GM18526 (cell line): Measurements from ENCODE around the gene ZP1.

ENCODE experiments used
- POLR2A ChIP-seq: IDR thresholded peaks from 3 replicates; pipeline ENCODE4 v1.6.1; 2011; ENCODE audit not compliant: insufficient read length; ENCODE audit errors: extremely low read depth

ZP1 gene

DNA sequence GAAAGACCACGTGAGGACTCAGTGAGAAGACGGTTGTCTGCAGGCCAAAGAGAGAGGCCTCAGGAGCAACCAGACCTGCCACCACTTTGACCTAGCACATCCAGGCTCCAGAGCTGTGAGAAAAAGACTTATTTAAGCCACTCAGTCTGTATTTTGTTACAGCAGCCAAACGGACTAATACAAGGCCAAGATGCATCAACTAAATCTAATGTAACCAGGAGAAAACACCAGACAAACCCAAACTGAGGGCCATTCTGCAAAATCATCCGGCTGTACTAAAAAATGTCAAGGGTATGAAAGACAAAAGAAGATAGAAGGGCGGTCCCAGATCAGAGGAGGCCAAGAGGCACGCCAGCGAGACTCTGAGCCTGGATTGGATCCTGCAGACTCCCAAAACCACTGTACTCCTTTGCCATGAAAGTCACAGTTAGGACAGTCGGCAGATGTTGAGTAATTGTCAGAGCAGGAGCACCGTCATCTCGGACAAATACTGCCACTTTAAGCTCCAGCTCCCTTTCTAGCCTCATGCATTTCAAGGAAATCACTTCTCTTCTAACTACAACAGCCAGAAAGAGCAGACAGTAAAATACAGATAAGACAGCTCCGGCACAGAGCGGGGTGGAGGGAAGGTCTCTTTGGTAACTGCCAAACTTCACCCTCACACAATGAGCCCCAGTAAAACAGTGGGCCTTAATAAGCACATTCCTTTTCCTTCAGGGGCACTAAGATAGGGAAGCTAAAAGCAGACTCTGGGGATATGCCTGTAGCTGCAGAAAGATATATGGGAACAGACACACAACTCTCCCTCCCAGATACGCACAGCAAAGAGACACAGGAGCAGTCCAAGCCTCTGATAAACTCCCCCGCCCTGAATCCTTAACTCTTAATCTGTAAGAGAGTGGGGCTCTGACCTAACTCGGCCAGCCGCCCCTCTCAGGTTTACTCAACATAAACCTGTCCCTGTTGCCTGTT, 3.5 kb upstream of the ZP1 start:
- TF ChIP-seq POLR2A: no peak

DNA sequence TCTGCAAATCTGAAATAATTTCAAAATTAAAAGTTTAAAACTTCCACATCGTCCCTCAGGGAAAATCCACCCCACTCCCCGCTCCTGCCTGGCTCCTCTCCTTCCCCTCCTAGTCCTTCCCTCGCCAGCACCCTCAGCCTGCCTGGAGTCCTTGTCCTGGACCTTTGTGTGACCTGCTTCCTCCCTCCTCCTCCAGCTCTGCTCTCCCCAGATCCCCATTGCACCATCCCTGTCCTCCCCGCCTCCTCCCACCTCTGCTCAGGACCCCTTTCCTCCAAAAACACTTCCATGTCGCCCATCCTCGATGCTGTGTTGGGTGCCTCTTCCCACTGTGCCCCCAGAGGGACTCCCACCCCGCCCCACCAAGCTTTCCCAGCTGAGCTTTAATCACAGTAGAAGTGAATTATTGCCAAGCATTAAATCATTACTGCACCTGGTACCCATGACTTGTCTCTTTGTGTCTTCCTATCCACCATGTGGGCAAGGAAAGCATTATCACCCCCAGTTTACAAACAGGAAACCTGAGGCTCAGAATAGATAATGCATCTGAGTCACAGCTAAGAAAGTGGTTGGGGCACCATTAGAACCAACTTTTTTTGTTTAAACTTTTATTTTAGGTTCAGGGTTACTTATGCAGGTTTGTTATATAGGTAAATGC, 2.4 kb upstream of the ZP1 start:
- no peak for TF ChIP-seq POLR2A

DNA sequence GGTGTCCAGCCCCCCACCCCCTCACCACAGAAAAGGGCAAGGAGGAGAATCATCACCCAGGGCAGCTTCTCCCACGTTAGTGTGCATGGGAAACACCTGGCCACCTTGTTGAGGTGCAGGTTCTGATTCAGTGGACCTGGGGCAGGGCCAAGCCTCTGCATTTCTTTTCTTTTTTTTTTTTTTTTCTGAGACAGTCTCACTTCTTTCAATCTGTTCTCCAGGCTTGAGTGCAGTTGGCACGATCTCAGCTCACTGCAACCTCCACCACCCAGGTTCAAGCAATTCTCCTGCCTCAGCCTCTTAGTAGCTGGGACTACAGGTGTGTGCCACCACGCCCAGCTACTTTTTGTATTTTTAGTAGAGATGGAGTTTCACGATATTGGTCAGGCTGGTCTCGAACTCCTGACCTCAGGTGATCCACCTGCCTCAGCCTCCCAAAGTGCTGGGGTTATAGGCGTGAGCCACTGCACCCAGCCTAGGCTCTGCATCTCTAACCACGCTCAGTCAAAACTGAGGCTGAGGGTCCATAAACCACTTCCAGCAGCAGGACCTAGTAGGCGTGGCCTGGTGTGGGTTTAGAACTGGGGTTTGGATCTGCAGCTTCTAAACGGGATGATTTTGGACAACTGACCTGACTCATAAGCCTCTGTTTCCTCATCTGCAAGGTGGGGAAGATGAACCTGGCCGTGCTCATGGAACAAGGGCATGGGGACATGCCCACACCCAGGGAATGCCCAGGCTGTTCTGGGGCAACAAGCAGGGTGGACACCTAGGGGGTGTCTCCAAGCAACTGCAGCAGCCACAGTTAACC, 734 bp downstream of the ZP1 start:
- no peak for TF ChIP-seq POLR2A

DNA sequence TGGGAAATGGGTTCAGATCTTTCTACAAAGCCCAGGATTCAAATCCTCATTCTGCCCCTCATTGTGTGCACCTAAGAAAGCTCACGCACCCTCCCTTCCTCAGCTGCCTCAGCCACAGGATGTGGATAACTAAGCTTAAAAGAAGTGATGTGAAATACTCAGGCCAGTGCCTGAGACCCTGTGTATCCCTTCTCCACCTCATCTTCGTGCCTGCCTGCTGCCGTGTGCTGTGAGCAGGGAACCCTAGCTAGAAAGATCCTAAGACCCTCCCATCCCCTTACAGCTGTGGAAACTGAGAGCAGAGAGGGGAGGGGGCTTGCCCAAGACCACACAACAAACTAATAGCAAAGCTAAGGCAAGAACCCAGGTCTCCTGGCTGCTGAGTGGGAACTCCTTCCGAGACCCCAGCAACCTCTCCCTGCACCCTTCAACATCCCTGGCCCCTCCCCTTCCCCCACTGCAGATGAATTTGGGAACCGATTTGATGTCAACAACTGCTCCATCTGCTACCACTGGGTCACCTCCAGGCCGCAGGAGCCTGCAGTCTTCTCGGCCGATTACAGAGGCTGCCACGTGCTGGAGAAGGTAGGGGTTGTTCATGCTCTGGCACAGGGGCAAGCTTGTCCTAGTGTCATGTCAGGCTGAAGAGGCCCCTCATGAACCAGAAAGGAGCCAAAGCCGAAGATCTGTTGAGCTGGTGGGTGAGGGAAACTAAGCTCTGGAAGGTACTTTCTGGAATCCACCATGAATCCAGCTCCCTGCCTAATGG, 1.5 kb downstream of the ZP1 start:
- no peak for TF ChIP-seq POLR2A

DNA sequence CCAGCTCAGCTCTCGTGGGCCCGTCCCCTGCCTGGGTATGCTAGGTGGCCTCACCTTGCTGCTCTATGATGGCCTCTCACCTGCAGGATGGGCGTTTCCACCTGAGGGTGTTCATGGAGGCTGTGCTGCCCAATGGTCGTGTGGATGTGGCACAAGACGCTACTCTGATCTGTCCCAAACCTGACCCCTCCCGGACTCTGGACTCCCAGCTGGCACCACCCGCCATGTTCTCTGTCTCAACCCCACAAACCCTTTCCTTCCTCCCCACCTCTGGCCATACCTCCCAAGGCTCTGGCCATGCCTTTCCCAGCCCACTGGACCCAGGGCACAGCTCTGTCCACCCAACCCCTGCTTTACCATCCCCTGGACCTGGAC, 2.1 kb downstream of the ZP1 start:
- TF ChIP-seq POLR2A: no peak

DNA sequence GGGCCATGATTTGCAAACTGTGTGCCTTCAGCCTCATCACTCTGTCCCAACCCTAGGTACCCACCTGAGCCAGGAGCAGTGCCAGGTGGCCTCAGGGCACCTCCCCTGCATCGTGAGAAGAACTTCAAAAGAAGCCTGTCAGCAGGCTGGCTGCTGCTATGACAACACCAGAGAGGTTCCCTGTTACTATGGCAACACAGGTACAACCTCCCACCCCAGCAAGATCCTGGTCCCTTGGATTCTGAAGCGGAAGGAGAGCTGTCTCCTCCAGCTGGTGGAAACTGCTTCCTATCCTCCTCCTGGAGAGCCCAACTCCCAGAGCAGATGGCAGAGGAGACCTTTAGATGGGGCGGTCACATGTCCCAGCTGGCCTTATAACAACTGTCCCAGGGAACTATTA, 2.9 kb downstream of the ZP1 start:
- no peak for TF ChIP-seq POLR2A

DNA sequence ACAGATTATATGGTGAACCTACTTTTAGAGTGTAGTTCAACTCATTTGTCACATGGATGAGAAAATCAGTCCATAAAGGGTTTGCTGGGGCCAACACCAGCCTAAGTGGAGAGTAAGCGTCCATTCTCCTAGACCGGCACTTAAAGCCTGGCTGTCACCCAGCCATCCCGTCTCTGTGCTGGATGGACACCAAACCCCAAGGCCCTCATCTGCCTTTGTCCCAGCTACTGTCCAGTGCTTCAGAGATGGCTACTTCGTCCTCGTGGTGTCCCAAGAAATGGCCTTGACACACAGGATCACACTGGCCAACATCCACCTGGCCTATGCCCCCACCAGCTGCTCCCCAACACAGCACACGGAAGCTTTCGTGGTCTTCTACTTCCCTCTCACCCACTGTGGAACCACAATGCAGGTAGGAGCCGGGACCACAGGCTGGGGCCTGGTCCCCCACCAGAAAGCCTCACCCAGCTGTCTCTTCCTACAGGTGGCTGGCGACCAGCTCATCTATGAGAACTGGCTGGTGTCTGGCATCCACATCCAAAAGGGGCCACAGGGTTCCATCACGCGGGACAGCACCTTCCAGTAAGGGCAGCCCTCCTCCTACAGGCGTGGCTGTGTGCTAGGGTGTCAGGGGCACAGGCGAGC, 3.5 kb downstream of the ZP1 start:
- no peak for TF ChIP-seq POLR2A

DNA sequence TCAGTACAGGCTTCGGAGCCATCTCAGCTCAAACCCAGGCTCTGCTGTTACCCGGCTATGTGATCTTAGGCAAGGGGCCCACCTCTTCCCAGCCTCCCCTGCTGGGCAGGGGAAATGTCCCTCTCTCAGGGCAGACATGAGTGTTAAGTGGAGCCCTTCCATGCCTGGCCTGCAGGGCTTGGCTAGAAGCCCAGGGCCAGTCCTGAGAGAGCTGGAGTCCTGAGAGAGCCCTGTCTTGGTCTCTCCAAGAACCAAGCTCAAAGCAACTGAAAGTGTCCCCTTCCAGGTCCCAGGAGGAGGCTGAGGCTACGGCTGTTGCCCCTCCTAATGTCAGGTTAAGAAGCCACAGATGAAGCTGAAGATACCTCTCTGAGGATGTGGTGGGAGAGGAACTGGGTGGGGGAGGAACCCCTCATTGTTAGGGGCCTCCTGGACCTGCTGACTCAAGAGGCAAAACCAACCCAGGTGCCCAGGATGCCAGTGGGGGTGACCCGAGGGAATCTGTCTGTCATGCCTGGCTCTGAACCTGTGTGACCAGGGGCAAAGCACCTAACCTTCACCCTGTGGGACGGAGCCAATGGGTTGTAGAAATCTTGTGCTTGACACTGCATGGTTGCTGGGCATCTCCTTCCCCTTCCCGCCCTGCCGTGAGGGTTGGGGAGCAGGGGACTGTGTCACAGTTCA, 4.2 kb downstream of the ZP1 start:
- TF ChIP-seq POLR2A: no peak

DNA sequence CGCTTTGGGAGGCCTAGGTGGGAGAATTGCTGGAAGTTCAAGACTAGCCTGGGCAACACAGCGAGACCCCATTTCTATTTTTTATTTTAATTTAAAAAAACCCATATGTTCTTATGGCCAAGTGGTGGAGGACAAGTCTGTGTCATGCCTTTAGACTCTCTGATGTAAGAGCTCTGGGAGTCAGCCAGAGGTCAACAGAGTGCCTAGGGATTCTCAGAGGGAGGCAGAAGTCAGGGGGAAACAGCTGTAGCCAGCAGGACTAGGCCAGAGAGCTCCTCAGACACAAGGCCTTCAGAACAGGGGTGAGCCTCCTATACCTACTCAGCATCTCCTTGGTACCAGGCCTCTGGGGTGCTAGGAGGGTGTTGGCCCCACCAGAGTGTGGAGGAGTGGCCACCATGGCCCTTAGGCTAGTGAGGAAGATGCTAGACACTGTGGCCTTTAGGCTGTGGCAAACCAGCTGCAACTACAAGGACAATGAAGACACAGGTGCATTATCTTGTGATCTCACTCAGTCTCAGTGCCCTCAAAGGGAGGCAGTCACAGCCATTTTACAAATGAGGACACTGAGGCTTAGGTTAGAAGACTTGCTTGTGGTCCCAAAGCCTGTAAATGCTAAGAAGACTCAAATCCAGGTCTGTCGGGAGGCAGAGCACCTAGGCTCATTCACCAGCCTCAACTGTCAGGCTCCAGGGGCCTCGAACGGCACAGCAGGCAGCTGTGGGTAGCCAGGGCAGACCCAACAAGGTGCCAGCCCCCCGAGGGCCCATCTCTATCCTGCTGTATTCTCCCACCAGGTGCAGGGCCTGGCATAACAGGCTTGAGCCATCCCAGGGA, 5.0 kb downstream of the ZP1 start:
- no peak for TF ChIP-seq POLR2A

DNA sequence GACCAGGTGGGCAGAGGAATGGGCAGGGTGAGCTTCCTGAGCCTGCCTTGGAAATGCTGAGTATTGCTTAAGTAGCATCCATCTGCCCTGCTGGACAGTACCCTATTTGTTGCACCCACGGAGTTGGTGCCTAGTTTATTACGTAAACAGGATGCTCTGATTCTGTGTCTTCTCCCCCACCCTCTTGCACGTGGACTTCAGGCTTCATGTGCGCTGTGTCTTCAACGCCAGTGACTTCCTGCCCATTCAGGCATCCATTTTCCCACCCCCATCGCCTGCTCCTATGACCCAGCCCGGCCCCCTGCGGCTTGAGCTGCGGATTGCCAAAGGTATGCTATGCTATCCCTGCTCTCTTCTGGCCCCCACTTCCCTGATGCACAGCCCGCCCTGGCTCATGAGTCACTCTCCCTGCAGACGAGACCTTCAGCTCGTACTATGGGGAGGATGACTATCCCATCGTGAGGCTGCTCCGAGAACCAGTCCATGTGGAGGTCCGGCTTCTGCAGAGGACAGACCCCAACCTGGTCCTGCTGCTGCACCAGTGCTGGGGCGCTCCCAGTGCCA, 5.7 kb downstream of the ZP1 start:
- TF ChIP-seq POLR2A: no peak

DNA sequence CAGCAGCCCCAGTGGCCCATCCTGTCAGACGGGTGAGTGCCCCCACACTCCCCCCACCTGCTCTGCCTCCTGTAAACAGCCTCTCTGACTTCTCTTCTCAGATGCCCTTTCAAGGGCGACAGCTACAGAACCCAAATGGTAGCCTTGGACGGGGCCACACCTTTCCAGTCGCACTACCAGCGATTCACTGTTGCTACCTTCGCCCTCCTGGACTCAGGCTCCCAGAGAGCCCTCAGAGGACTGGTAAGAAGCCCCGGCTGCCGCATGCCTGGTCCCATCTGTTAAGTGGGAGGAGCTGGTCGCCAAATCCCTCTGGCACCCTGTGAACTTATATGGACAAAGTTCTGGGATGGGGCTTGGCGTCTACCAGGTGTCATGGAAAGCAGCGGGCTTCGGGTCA, 6.2 kb downstream of the ZP1 start:
- TF ChIP-seq POLR2A: no peak

DNA sequence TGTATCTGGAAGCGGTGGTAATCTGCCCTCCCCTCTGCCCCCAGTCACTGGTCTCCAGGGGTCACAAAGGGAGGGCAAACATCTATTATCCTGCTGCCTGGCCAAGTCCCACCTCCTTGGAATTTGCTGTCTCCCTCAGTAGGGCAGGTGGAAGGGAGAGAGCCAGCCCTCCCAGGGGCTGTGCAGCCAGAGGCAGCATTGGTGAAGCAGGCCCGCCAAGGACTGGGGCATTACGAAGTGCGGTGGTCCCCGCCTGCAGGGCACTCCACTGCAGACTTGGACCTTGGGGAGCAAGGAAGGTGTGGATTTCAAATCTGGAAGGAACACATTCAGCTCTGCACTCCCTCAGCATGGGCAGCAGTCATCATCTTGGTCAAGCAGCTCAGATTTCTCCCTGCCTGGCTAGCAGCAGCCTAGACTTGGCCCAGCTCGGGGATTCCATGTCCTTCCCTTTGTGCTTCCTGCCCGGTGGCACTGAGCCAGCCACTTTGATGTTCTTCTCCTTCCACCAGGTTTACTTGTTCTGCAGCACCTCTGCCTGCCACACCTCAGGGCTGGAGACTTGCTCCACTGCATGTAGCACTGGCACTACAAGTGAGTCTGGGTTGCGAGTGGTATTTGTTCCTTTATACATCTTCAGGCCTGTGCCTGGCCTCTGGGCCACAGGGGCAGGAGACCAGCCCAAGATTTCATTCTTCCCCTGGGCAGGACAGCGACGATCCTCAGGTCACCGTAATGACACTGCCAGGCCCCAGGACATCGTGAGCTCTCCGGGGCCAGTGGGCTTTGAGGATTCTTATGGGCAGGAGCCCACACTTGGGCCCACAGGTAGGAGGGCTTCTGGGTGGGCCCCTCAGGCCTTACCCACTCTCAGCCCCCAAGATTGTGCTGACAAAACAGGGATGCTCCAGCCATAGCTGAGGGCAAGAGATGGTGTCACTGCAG, 7.4 kb downstream of the ZP1 start:
- TF ChIP-seq POLR2A: no peak
